Large intestine (tissue), 12 donors: ENCODE data around the gene CA14. TPM values are rescaled to one million over a fixed set of nuclear protein-coding genes. Genes with fewer than 3 reads are reported as not detected.
"Not testable (repeated sequence)": the region's sequence is repeated elsewhere in the genome, so short reads cannot be mapped to it uniquely, and the experiment has no call there.

Experiments used
- DNase-seq, 2 donors: peaks; one replicate each; pipeline versions ENCODE4 v3.0.0 to v3.0.0-alpha.2; 2013
- H3K27ac ChIP-seq: one replicate; pipeline ENCODE4 v1.5.1; 2013; ENCODE audit warnings: low read length
- H3K27me3 ChIP-seq: 2 replicates; pipeline ENCODE4 v1.6.1; 2013; ENCODE audit warnings: low read length; ENCODE audit not compliant: control insufficient read depth, insufficient read depth
- H3K36me3 ChIP-seq: 2 replicates; pipeline ENCODE4 v1.6.1; 2013; ENCODE audit warnings: low read length; ENCODE audit not compliant: control insufficient read depth, insufficient read depth
- H3K4me1 ChIP-seq: one replicate; pipeline ENCODE4 v1.6.1; 2013; ENCODE audit warnings: low read length; ENCODE audit not compliant: control insufficient read depth, insufficient read depth
- H3K4me3 ChIP-seq: one replicate; pipeline ENCODE4 v1.5.1; 2013; ENCODE audit warnings: low read length
- H3K9me3 ChIP-seq: one replicate; pipeline ENCODE4 v1.6.1; 2013; ENCODE audit warnings: mild to moderate bottlenecking, low read depth, low read length, moderate library complexity; ENCODE audit not compliant: control insufficient read depth
- WGBS: methylation state at CpG from one replicate; pipeline ENCODE4 v1.1.5; 2013; ENCODE audit warnings: low lambda C conversion rate; ENCODE audit not compliant: insufficient coverage; 5-methylcytosine and 5-hydroxymethylcytosine counted together
- long read RNA-seq, 11 donors: transcript quantifications; one replicate each; lab custom pipeline, GENCODE V29; 2026
- polyA plus RNA-seq: library from polyadenylated mRNA; unstranded; fragments of 120-200 nt; gene quantifications from one replicate; pipeline ENCODE4 v1.2.1, GENCODE V29; 2013

CA14 gene
- polyA plus RNA-seq: 0.81 TPM
- long read RNA-seq, donor 1: 0 reads
- long read RNA-seq, donor 2, partial matches to known transcripts: 150 of 157 reads
- long read RNA-seq, donor 2, other reads (novel, unspliced or antisense): 7 of 157 reads
- long read RNA-seq, donor 3: 0 reads
- long read RNA-seq, donor 4: 0 reads
- long read RNA-seq, donor 5: 0 reads
- long read RNA-seq, donor 6, partial matches to known transcripts: 70 of 112 reads
- long read RNA-seq, donor 6, other reads (novel, unspliced or antisense): 42 of 112 reads
- long read RNA-seq, donor 7: 0 reads
- long read RNA-seq, donor 8, partial matches to known transcripts: 89 of 130 reads
- long read RNA-seq, donor 8, other reads (novel, unspliced or antisense): 41 of 130 reads
- long read RNA-seq, donor 9, partial matches to known transcripts: 55 of 80 reads
- long read RNA-seq, donor 9, other reads (novel, unspliced or antisense): 25 of 80 reads
- long read RNA-seq, donor 10, partial matches to known transcripts: 67 of 108 reads
- long read RNA-seq, donor 10, other reads (novel, unspliced or antisense): 41 of 108 reads
- long read RNA-seq, donor 11, partial matches to known transcripts: 66 of 66 reads
- long read RNA-seq, donor 11, other reads (novel, unspliced or antisense): 0 of 66 reads

DNA sequence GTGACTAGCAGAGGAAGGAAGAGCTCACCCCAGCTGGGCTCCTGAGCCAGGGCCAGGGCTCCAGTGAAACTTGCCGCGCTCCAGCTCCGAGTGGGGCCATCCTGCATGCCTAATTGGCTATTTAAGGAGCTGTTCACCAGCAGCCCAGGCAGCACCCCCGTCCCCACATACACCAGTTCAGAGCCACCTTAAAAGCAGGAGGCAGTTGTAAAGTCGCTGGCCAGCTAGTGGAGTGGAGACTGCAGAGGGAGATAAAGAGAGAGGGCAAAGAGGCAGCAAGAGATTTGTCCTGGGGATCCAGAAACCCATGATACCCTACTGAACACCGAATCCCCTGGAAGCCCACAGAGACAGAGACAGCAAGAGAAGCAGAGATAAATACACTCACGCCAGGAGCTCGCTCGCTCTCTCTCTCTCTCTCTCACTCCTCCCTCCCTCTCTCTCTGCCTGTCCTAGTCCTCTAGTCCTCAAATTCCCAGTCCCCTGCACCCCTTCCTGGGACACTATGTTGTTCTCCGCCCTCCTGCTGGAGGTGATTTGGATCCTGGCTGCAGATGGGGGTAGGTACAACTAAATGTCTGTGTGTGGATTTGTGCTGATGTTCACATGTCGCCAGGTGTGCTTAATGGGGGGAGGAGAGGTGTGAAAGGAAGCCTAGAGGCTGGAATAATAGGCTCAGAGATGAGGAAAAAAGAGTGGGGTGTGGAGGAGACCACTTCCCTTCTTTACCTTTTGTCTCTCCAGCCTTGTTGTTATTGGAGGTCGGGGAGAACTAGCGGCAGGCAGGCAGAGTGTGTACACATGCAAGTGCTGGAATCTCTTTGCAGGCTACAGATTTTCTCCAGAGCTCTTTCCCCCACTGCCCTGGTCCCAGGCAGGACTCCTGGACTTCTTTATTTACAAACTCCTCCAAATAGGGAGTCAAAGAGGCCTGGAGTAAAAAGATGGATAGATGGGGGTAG is at the start of gene CA14:
TSS of gene CA14 (plus strand) at position 151 of the 962 bp plus-strand sequence. CDS start at position 506, 355 bp downstream.
- no CpG with 5 or more reads among the region's 13 CpGs for WGBS
- H3K4me1 ChIP-seq: peaks cover 11% of the 10 kb centered on the region
- H3K27me3 ChIP-seq: peaks cover 23% of the 10 kb centered on the region
- no peaks in the 10 kb centered on the region for H3K36me3 ChIP-seq
- no peaks in the 10 kb centered on the region for H3K9me3 ChIP-seq
- no peak for DNase-seq
- no peak within 1 kb of the TSS for H3K4me3 ChIP-seq
- H3K27ac ChIP-seq: no peak within 1 kb of the TSS

- H3K9me3 ChIP-seq, H3K36me3 ChIP-seq, H3K27me3 ChIP-seq, DNase-seq, H3K4me3 ChIP-seq, H3K27ac ChIP-seq: not testable (repeated sequence)
- peaks cover 12% of the 10 kb centered on the region for H3K4me1 ChIP-seq
- no CpG with 5 or more reads among the region's 6 CpGs for WGBS
Observed at GRCh38 chr1:150208460-150208859, 49.1 kb upstream of the CA14 start.

DNA sequence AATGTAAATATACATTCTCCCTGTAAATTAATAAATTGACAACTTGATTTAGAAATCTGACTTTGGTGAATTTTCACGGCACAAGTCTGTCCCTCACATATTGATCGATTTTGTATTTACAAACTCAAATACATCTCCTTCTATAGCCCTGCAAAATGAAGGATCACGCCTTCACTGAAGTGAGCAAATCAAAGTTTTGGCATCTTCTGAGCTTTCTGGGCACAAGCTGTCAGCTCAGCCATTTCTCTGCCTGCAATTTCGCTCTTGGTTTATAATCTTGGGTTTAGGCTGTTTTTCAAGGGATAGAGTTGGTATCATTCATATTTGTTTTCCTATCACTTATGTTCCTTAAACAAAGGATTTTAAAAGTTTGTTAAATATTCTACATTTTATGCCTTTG is 47.5 kb upstream of the CA14 start:
- peaks cover 12% of the 10 kb centered on the region for H3K4me1 ChIP-seq
- no peaks in the 10 kb centered on the region for H3K27me3 ChIP-seq
- no peaks in the 10 kb centered on the region for H3K36me3 ChIP-seq
- H3K27ac ChIP-seq: no peak overlapping the region
- peaks cover 6% of the 10 kb centered on the region for H3K9me3 ChIP-seq
- WGBS: 96% methylated on average over 4 of the region's 4 CpGs
- no peak overlapping the region for H3K4me3 ChIP-seq
- DNase-seq: no peak

DNA sequence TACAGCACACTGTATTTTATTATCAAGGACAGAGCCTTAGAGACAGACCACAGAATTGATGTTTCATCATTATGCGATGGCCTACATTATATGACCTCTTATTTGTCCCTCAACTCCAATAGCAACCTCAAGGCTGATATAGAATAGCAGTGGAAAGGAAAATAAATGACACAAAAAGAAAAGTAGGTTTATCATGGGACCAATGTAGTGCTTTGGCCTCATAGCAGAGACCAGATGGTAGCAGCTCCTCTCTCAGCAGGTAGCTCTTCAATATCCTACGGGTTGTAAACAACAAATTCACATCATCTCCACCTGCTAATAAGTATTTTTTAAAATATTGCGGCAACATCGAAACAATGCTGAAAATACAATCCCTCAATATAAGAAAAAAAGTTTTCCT is 46.9 kb upstream of the CA14 start:
- Histone ChIP-seq H3K27me3 (no peaks in the 10 kb centered on the region), H3K9me3 (peaks cover 3% of the 10 kb centered on the region), H3K27ac (no peak overlapping the region), H3K36me3 (no peaks in the 10 kb centered on the region), H3K4me3 (no peak overlapping the region), H3K4me1 (peaks cover 12% of the 10 kb centered on the region)
- WGBS: 100% methylated on average over 3 of the region's 4 CpGs
- no peak for DNase-seq

GRCh38 chr1:150212070-150212469 is 45.5 kb upstream of the CA14 start:
- Histone ChIP-seq H3K27ac (no peak overlapping the region), H3K4me1 (peaks cover 9% of the 10 kb centered on the region), H3K9me3 (no peaks in the 10 kb centered on the region), H3K36me3 (no peaks in the 10 kb centered on the region), H3K27me3 (no peaks in the 10 kb centered on the region), H3K4me3 (no peak overlapping the region)
- no peak for DNase-seq
- WGBS: no CpG with 5 or more reads among the region's 9 CpGs

DNA sequence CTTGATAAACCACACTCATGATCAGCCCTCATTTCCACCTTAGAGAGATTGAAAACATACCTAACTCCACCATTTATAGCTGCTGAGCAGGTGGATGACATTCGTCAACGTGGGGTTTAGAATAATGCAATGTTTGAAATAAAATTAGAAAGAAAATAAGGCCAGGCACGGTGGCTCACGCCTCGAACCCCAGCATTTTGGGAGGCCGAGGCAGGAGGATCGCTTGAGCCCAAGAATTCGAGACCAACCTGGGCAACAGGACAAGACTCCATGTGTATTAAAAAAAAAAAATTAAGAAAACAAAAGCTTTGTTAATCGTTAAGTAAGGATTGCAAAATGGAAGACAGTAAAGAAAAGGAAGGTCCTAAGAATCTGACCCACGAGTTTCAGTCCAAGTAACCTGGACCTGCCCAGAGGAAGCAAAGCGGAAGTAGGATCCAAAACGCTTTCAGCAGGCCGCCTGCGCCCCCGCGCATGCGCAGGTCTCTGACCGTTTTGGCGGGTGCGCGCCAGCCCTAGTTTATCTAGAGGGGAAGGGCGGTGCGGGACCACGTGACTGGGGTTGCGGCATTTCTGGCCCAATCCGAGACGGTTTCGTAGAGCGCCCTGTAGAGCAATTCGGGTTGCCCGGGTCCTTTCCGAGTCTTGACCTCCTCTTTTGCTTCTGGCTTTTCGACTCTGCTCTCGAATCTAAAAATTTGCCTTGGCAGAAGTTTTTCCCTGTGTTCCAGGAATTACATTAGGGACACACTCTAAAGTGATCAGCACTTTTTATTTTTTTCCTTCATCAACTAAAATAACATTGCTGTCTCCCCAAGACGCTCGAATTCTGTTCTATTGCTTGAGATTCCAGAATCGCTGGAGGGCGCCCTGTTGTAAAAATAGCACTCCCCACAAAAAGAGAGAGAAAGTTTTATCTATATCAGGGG is 44.1 kb upstream of the CA14 start:
- 5% methylated on average over 6 of the region's 38 CpGs for WGBS
- peak; percentile 94 to 96 for DNase-seq
- peak overlapping the region; percentile 46 for H3K4me3 ChIP-seq
- no peaks in the 10 kb centered on the region for H3K9me3 ChIP-seq
- no peaks in the 10 kb centered on the region for H3K36me3 ChIP-seq
- H3K27ac ChIP-seq: peak overlapping the region; percentile 66
- no peaks in the 10 kb centered on the region for H3K27me3 ChIP-seq
- H3K4me1 ChIP-seq: peaks cover 5% of the 10 kb centered on the region

DNA sequence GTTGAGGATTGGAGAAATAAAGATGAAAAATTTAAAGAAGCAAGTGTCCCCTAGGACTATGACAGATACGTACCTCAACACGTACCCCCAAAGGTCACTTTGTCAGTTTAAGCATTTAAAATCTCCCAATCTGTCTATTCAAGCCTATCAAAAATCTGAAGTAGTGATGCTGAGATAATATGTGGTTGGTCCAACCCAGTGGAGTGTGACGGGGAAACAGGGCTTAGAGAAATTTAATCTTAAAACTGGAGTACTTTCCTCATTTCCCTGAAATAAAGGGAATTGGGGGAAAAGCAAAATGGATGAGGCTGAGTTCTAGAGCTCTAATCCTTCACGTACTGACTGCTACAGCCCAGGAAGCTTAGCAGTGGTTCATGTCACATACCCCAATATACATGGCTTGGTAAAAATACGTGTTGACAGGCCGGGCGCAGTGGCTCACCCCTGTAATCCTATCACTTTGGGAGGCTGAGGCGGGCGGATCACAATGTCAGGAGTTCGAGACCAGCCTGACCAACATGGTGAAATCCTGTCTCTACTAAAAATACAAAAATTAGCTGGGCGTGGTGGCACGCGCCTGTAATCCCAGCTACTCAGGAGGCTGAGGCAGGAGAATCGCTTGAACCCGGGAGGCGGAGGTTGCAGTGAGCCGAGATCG is 43.3 kb upstream of the CA14 start:
- no CpG with 5 or more reads among the region's 18 CpGs for whole genome bisulfite sequencing
- not testable (repeated sequence) for H3K27me3 ChIP-seq, H3K36me3 ChIP-seq, H3K9me3 ChIP-seq, H3K4me1 ChIP-seq, DNase-seq
- H3K4me3 ChIP-seq: peak overlapping the region; percentile 46
- peak overlapping the region; percentile 66 for H3K27ac ChIP-seq

- WGBS: no CpG with 5 or more reads among the region's 6 CpGs
Observed at GRCh38 chr1:150215855-150216254, 41.7 kb upstream of the CA14 start.

DNA sequence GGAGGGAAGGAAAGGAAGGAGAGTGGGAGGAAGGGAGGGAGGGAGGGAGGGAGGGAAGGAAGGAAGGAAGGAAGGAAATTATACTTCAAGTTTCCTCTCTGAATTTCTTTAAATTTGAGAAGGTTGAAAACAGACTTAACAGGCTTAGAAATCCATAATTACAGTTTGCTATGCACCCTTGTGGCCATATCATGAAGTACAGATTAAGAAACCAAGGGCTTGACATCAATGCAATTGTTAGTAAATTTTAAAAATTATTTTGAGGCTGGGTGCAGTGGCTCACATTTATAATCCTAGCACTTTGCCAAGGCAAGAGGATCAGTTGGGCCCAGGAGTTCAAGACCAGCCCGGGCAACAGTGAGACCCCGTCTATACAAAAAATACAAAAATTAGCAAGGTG is 36.0 kb upstream of the CA14 start:
- Histone ChIP-seq H3K27ac (no peak overlapping the region), H3K36me3 (peaks cover 34% of the 10 kb centered on the region), H3K27me3 (no peaks in the 10 kb centered on the region), H3K9me3 (no peaks in the 10 kb centered on the region), H3K4me1 (no peaks in the 10 kb centered on the region), H3K4me3 (no peak overlapping the region)
- DNase-seq: no peak
- no CpG with 5 or more reads among the region's 2 CpGs for WGBS

More at GRCh38 chr1:150215855-150216254, 41.7 kb upstream of the CA14 start:
- DNase-seq, H3K36me3 ChIP-seq, H3K27me3 ChIP-seq, H3K4me1 ChIP-seq, H3K9me3 ChIP-seq, H3K4me3 ChIP-seq, H3K27ac ChIP-seq: not testable (repeated sequence)
